Astrocyte of the spinal cord (primary cell): Measurements from ENCODE around the gene WEE2.

Source experiments
- DNase-seq: peaks from one replicate; pipeline ENCODE4 v3.0.0; 2011; ENCODE audit warnings: low read depth, low spot score
- H3K4me3 ChIP-seq: 2 replicates; pipeline ENCODE4 v1.5.1; 2011; ENCODE audit warnings: low read depth, mild to moderate bottlenecking, low read length, moderate library complexity
- CTCF ChIP-seq: IDR thresholded peaks from 2 replicates; pipeline ENCODE4 v1.5.1; 2012; ENCODE audit warnings: low read depth, mild to moderate bottlenecking, low read length, inconsistent platforms
- in situ Hi-C: cut with HindIII; loops from 2 replicates; pipeline ENCODE4 v1.10.0; 2017; ENCODE audit warnings: low sequenced_read_pairs

The WEE2 gene

GRCh38 chr7:141666071-141666470 is 42.1 kb upstream of the WEE2 start:
- no peak for TF ChIP-seq CTCF
- in situ Hi-C loops = no loop called here
- no peak for DNase-seq

GRCh38 chr7:141668853-141669252 is 39.3 kb upstream of the WEE2 start:
- TF ChIP-seq CTCF = no peak
- H3K4me3 ChIP-seq = no peak overlapping the region
- in situ Hi-C loops = no loop called here
- DNase-seq = no peak

More at GRCh38 chr7:141666071-141666470, 42.1 kb upstream of the WEE2 start:
- no peak overlapping the region for H3K4me3 ChIP-seq

- in situ Hi-C loops = no loop called here
These were observed 36.3 kb upstream of the WEE2 start for GRCh38 chr7:141671705-141672496.

GRCh38 chr7:141673346-141673745 is 34.8 kb upstream of the WEE2 start:
- no peak for DNase-seq
- in situ Hi-C loops = no loop called here
- no peak overlapping the region for H3K4me3 ChIP-seq
- TF ChIP-seq CTCF = no peak

More at GRCh38 chr7:141671705-141672496, 36.3 kb upstream of the WEE2 start:
- no peak for DNase-seq
- TF ChIP-seq CTCF = no peak
- no peak overlapping the region for H3K4me3 ChIP-seq

- in situ Hi-C loops = no loop called here
- TF ChIP-seq CTCF = no peak
- DNase-seq = peak; percentile 49
- H3K4me3 ChIP-seq = no peak overlapping the region
These were observed 33.9 kb upstream of the WEE2 start for GRCh38 chr7:141674171-141674671.

- DNase-seq = peak; percentile 6
- in situ Hi-C loops = no loop called here
- peak; percentile 51 for TF ChIP-seq CTCF
- H3K4me3 ChIP-seq = no peak overlapping the region
These were observed 33.5 kb upstream of the WEE2 start for GRCh38 chr7:141674702-141675101.
